SK-N-SH (cell line): ENCODE measurements around the gene IPMK.

Experiments used
- EZH2phosphoT487 ChIP-seq: fragments of 200-600 bp; sonication (generic); IDR thresholded peaks from 2 replicates; pipeline ENCODE4 v1.6.1; 2017; ENCODE audit warnings: low read depth, mixed run types, mild to moderate bottlenecking, antibody characterized with exemption, moderate library complexity, borderline replicate concordance
- FOXJ3 ChIP-seq: sonication (generic); formaldehyde crosslinking; IDR thresholded peaks from 2 replicates; pipeline ENCODE4 v1.5.1; 2020; ENCODE audit warnings: mild to moderate bottlenecking, missing genetic modification reagents
- GABPA ChIP-seq: IDR thresholded peaks from 2 replicates; pipeline ENCODE4 v1.4.0; 2012; ENCODE audit warnings: low read depth, mild to moderate bottlenecking
- MEF2A ChIP-seq: IDR thresholded peaks from 2 replicates; pipeline ENCODE4 v1.4.0; 2012; ENCODE audit warnings: low read depth, borderline replicate concordance
- MXI1 ChIP-seq: IDR thresholded peaks from 2 replicates; pipeline ENCODE4 v1.6.1; 2012; ENCODE audit warnings: mild to moderate bottlenecking, low read depth, low read length, improper control_type of control experiment
- NRF1 ChIP-seq: IDR thresholded peaks from 2 replicates; pipeline ENCODE4 v1.6.1; 2012; ENCODE audit warnings: low read depth, mild to moderate bottlenecking, low read length
- POLR2AphosphoS5 ChIP-seq: IDR thresholded peaks from 2 replicates; pipeline ENCODE4 v1.6.1; 2012; ENCODE audit warnings: low read depth, low read length
- RAD21 ChIP-seq: IDR thresholded peaks from 2 replicates; pipeline ENCODE4 v1.6.1; 2012; ENCODE audit warnings: mild to moderate bottlenecking, low read length
- SIN3A ChIP-seq: IDR thresholded peaks from 2 replicates; pipeline ENCODE4 v1.6.1; 2012; ENCODE audit warnings: low read depth, mild to moderate bottlenecking, low read length, moderate library complexity, borderline replicate concordance
- TAF1 ChIP-seq: IDR thresholded peaks from 2 replicates; pipeline ENCODE4 v1.6.1; 2012; ENCODE audit warnings: low read depth, mild to moderate bottlenecking, low read length, moderate library complexity, borderline replicate concordance
- YY1 ChIP-seq: IDR thresholded peaks from 2 replicates; pipeline ENCODE4 v1.4.0; 2012; ENCODE audit warnings: low read depth, mild to moderate bottlenecking
- TF ChIP-seq, protein P1 (sequence below): IDR thresholded peaks from 2 replicates; pipeline ENCODE4 v1.6.1; 2012; ENCODE audit warnings: mild to moderate bottlenecking, low read depth, low read length, moderate library complexity
- TF ChIP-seq, protein P2 (sequence below): fragments of 200-600 bp; sonication (generic); IDR thresholded peaks from 2 replicates; pipeline ENCODE4 v1.6.1; 2017; ENCODE audit warnings: antibody characterized with exemption, mild to moderate bottlenecking, moderate library complexity
- TF ChIP-seq, protein P3 (sequence below): IDR thresholded peaks from 2 replicates; pipeline ENCODE4; 2012

DNA sequence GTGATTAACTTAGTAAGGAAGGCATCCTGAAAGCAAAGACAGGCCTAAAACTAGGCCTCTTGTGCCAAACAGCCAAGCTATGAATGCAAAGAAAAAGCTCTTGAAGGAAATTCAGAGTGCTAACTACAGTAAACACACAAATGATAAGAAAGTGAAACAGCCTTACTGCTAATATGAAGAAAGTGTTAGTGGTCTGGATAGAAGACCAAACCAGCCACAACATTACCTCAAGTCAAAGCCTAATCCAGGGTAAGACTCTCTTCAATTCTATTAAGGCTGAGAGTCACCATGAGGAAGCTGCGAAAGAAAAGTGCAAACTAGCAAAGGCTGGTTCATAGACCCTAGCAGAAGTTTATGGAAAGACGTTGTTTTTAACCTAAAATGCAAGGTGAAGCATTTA lies 66.0 kb downstream of the IPMK start:
- TF ChIP-seq RAD21 (no peak), MXI1 (no peak), GABPA (no peak), MEF2A (no peak), TAF1 (no peak), EZH2phosphoT487 (no peak), POLR2AphosphoS5 (no peak), FOXJ3 (CRISPR knock-in tag) (no peak), SIN3A (no peak), YY1 (no peak), NRF1 (no peak)
- TF ChIP-seq, protein P1, sequence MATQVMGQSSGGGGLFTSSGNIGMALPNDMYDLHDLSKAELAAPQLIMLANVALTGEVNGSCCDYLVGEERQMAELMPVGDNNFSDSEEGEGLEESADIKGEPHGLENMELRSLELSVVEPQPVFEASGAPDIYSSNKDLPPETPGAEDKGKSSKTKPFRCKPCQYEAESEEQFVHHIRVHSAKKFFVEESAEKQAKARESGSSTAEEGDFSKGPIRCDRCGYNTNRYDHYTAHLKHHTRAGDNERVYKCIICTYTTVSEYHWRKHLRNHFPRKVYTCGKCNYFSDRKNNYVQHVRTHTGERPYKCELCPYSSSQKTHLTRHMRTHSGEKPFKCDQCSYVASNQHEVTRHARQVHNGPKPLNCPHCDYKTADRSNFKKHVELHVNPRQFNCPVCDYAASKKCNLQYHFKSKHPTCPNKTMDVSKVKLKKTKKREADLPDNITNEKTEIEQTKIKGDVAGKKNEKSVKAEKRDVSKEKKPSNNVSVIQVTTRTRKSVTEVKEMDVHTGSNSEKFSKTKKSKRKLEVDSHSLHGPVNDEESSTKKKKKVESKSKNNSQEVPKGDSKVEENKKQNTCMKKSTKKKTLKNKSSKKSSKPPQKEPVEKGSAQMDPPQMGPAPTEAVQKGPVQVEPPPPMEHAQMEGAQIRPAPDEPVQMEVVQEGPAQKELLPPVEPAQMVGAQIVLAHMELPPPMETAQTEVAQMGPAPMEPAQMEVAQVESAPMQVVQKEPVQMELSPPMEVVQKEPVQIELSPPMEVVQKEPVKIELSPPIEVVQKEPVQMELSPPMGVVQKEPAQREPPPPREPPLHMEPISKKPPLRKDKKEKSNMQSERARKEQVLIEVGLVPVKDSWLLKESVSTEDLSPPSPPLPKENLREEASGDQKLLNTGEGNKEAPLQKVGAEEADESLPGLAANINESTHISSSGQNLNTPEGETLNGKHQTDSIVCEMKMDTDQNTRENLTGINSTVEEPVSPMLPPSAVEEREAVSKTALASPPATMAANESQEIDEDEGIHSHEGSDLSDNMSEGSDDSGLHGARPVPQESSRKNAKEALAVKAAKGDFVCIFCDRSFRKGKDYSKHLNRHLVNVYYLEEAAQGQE: no peak
- TF ChIP-seq, protein P2, sequence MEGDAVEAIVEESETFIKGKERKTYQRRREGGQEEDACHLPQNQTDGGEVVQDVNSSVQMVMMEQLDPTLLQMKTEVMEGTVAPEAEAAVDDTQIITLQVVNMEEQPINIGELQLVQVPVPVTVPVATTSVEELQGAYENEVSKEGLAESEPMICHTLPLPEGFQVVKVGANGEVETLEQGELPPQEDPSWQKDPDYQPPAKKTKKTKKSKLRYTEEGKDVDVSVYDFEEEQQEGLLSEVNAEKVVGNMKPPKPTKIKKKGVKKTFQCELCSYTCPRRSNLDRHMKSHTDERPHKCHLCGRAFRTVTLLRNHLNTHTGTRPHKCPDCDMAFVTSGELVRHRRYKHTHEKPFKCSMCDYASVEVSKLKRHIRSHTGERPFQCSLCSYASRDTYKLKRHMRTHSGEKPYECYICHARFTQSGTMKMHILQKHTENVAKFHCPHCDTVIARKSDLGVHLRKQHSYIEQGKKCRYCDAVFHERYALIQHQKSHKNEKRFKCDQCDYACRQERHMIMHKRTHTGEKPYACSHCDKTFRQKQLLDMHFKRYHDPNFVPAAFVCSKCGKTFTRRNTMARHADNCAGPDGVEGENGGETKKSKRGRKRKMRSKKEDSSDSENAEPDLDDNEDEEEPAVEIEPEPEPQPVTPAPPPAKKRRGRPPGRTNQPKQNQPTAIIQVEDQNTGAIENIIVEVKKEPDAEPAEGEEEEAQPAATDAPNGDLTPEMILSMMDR: no peak
- TF ChIP-seq, protein P3, sequence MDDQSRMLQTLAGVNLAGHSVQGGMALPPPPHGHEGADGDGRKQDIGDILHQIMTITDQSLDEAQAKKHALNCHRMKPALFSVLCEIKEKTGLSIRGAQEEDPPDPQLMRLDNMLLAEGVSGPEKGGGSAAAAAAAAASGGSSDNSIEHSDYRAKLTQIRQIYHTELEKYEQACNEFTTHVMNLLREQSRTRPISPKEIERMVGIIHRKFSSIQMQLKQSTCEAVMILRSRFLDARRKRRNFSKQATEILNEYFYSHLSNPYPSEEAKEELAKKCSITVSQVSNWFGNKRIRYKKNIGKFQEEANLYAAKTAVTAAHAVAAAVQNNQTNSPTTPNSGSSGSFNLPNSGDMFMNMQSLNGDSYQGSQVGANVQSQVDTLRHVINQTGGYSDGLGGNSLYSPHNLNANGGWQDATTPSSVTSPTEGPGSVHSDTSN: no peak
